Stimulated activated CD8-positive, alpha-beta memory T cell treated with anti-CD3 and anti-CD28 coated beads, Interleukin-12 subunit alpha, Interleukin-12 subunit beta, amount 100 ng/mL, for 4 hours (primary cell): ENCODE measurements around the gene MITD1.
"Not testable (repeated sequence)": the region's sequence is repeated elsewhere in the genome, so short reads cannot be mapped to it uniquely, and the experiment has no call there.

ENCODE experiments used
- DNase-seq: peaks from one replicate; pipeline ENCODE4 v3.0.0-alpha.2; 2020; ENCODE audit warnings: low read depth

MITD1 gene

GRCh38 chr2:99180755-99181623 is at the start of gene MITD1, which contains the start of gene MRPL30:
Gene MITD1, minus strand, starts transcription at chr2:99181058. Its CDS starts 77 bp downstream, at chr2:99180981.
Gene MRPL30, plus strand, starts transcription at chr2:99181184. Its CDS starts 5,020 bp downstream, at chr2:99186204.
- peak; percentile 80 for DNase-seq

GRCh38 chr2:99217929-99218501 is 37.2 kb upstream of the MITD1 start:
- no peak for DNase-seq

GRCh38 chr2:99216096-99216495 is 35.2 kb upstream of the MITD1 start:
- DNase-seq: no peak

- no peak for DNase-seq
These were observed 24.6 kb upstream of the MITD1 start for GRCh38 chr2:99205491-99205890.

GRCh38 chr2:99201959-99202678 is 21.3 kb upstream of the MITD1 start:
- no peak for DNase-seq

GRCh38 chr2:99200076-99200800 is 19.4 kb upstream of the MITD1 start:
- DNase-seq: no peak

- no peak for DNase-seq
These were observed 17.4 kb upstream of the MITD1 start for GRCh38 chr2:99198103-99198841.

- DNase-seq: not testable (repeated sequence)
These were observed 11.5 kb upstream of the MITD1 start for GRCh38 chr2:99192364-99192763.

GRCh38 chr2:99190548-99190947 is 9.7 kb upstream of the MITD1 start:
- no peak for DNase-seq

GRCh38 chr2:99188357-99188756 is 7.5 kb upstream of the MITD1 start:
- DNase-seq: no peak

GRCh38 chr2:99187011-99187410 is 6.2 kb upstream of the MITD1 start:
- DNase-seq: no peak

GRCh38 chr2:99184811-99185210 is 4.0 kb upstream of the MITD1 start:
- no peak for DNase-seq

GRCh38 chr2:99183025-99183424 is 2.2 kb upstream of the MITD1 start:
- DNase-seq: no peak

- DNase-seq: no peak
These were observed 754 bp upstream of the MITD1 start for GRCh38 chr2:99181624-99182000.

GRCh38 chr2:99171377-99172140 is 9.3 kb downstream of the MITD1 start:
- no peak for DNase-seq

- no peak for DNase-seq
These were observed 11.3 kb downstream of the MITD1 start for GRCh38 chr2:99169534-99169933.

- no peak for DNase-seq
These were observed 14.6 kb downstream of the MITD1 start for GRCh38 chr2:99166218-99166617.

GRCh38 chr2:99159594-99159993 is 21.3 kb downstream of the MITD1 start:
- DNase-seq: no peak

- no peak for DNase-seq
These were observed 22.3 kb downstream of the MITD1 start for GRCh38 chr2:99158599-99158998.

GRCh38 chr2:99156891-99157290 is 24.0 kb downstream of the MITD1 start:
- no peak for DNase-seq
